DOHH2 (cell line): Measurements from ENCODE around the gene RRP1B.

ENCODE experiments used
- H3F3A ChIP-seq: fragments of 200-600 bp; sonication (generic), shearing (Covaris generic); 2 replicates; pipeline ENCODE4 v1.6.0; 2016; ENCODE audit warnings: antibody characterized with exemption, mild to moderate bottlenecking; ENCODE audit not compliant: control insufficient read depth, insufficient read depth
- H3K27ac ChIP-seq: fragments of 200-600 bp; sonication (generic); 2 replicates; pipeline ENCODE4 v1.5.1; 2014; ENCODE audit warnings: low read depth, mild to moderate bottlenecking, low read length, moderate library complexity
- H3K27me3 ChIP-seq: fragments of 200-600 bp; sonication (generic); 2 replicates; pipeline ENCODE4 v1.6.1; 2014; ENCODE audit warnings: mild to moderate bottlenecking, low read length, mixed read lengths; ENCODE audit not compliant: control insufficient read depth
- H3K36me3 ChIP-seq: fragments of 200-600 bp; sonication (generic); 2 replicates; pipeline ENCODE4 v1.6.1; 2014; ENCODE audit warnings: mild to moderate bottlenecking, low read length, moderate library complexity, mixed read lengths; ENCODE audit not compliant: control insufficient read depth
- H3K4me1 ChIP-seq: fragments of 200-600 bp; sonication (generic); 2 replicates; pipeline ENCODE4 v1.6.1; 2014; ENCODE audit warnings: mild to moderate bottlenecking, low read length, mixed read lengths; ENCODE audit not compliant: control insufficient read depth
- H3K4me2 ChIP-seq: fragments of 200-600 bp; sonication (generic); 2 replicates; pipeline ENCODE4 v1.6.0; 2014; ENCODE audit warnings: mild to moderate bottlenecking, low read length, moderate library complexity
- H3K4me3 ChIP-seq: fragments of 200-600 bp; sonication (generic); 2 replicates; pipeline ENCODE4 v1.5.1; 2014; ENCODE audit warnings: mild to moderate bottlenecking, low read length, mixed read lengths
- H3K79me2 ChIP-seq: fragments of 200-600 bp; sonication (generic); 2 replicates; pipeline ENCODE4 v1.6.1; 2014; ENCODE audit warnings: mild to moderate bottlenecking, low read length, mixed read lengths; ENCODE audit not compliant: control insufficient read depth
- H3K9me2 ChIP-seq: fragments of 200-600 bp; sonication (generic); replicated peaks from 2 replicates; pipeline ENCODE4 v1.6.1; 2014; ENCODE audit warnings: mild to moderate bottlenecking, low read length, mixed read lengths; ENCODE audit not compliant: control insufficient read depth
- H3K9me3 ChIP-seq: fragments of 200-600 bp; sonication (generic); 2 replicates; pipeline ENCODE4 v1.6.1; 2014; ENCODE audit warnings: antibody characterized with exemption, low read length, mixed read lengths; ENCODE audit not compliant: control insufficient read depth, insufficient read depth
- H4K20me1 ChIP-seq: fragments of 200-600 bp; sonication (generic); 2 replicates; pipeline ENCODE4 v1.6.0; 2014; ENCODE audit warnings: low read depth, mild to moderate bottlenecking, antibody characterized with exemption, low read length, moderate library complexity; ENCODE audit not compliant: control insufficient read depth, insufficient read depth
- EZH2phosphoT487 ChIP-seq: fragments of 200-600 bp; sonication (generic); IDR thresholded peaks from 2 replicates; pipeline ENCODE4 v1.6.1; 2017; ENCODE audit warnings: borderline replicate concordance, mild to moderate bottlenecking, antibody characterized with exemption, low read length, moderate library complexity, mixed read lengths
- TF ChIP-seq, protein P1 (sequence below): fragments of 200-600 bp; sonication (generic); IDR thresholded peaks from one replicate; pipeline ENCODE4 v1.5.1; 2014; ENCODE audit warnings: antibody characterized with exemption, mild to moderate bottlenecking, low read depth, low read length; ENCODE audit not compliant: poor library complexity, severe bottlenecking

The RRP1B gene

DNA sequence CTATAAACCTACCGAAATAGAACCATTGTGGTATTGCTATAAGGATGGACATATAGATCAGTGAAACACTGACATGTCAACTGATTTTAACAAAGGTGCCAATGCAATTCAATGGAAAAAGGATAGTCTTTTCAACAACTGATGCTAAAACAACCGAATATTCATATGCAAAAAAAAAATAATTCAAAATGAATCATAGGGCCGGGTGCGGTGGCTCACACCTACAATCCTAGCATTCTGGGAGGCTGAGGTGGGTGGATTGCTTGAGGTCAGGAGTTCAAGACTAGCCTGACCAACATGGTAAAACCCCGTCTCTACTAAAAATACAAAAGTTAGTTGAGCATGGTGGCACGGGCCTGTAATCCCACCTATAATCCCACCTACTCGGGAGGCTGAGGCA, 23.9 kb upstream of the RRP1B start:
- Histone ChIP-seq H3K4me1 (0 out of 2 replicates have a peak, but pooled peaks cover 3% of the 10 kb centered on the region), H3K27ac (no peak overlapping the region), H3K27me3 (no peaks in the 10 kb centered on the region), H3K79me2 (no peaks in the 10 kb centered on the region), H3K9me3 (no peaks in the 10 kb centered on the region), H3K36me3 (no peaks in the 10 kb centered on the region), H3K4me3 (no peak overlapping the region), H3K4me2 (no peak overlapping the region), H4K20me1 (no peaks in the 10 kb centered on the region), H3K9me2 (no peaks in the 10 kb centered on the region), H3F3A (no peaks in the 10 kb centered on the region)
- TF ChIP-seq, protein P1, sequence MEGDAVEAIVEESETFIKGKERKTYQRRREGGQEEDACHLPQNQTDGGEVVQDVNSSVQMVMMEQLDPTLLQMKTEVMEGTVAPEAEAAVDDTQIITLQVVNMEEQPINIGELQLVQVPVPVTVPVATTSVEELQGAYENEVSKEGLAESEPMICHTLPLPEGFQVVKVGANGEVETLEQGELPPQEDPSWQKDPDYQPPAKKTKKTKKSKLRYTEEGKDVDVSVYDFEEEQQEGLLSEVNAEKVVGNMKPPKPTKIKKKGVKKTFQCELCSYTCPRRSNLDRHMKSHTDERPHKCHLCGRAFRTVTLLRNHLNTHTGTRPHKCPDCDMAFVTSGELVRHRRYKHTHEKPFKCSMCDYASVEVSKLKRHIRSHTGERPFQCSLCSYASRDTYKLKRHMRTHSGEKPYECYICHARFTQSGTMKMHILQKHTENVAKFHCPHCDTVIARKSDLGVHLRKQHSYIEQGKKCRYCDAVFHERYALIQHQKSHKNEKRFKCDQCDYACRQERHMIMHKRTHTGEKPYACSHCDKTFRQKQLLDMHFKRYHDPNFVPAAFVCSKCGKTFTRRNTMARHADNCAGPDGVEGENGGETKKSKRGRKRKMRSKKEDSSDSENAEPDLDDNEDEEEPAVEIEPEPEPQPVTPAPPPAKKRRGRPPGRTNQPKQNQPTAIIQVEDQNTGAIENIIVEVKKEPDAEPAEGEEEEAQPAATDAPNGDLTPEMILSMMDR: no peak
- TF ChIP-seq EZH2phosphoT487: no peak

DNA sequence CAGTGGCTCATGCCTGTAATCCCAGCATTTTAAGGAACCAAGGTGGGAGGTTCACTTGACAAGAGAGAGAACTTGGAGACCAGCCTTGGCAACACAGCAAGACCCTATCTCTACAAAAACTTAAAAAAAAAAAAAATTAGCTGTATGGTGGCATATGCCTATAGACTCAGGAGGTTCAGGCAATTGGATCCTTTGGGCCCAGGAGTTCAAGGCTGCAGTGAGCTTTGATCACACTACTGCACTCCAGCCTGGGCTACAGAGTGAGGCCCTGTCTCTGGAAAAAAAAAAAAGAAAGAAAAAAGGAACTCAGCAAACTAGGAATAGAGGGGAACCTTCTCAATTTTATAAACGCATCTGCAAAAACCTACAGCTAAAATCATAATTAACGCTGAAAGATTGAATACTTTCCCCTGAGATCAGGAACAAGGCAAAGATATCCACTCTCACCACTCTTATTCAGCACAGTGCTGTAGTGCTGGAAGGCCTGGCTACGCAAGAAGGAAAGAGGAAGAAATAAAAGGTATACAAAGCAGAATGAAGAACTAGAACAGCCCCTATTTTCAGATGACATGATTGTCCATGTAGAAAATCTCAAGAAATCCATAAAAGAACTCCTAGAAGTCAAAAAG, 21.7 kb upstream of the RRP1B start:
- Histone ChIP-seq H3K27ac (no peak overlapping the region), H3K9me3 (no peaks in the 10 kb centered on the region), H3K4me2 (no peak overlapping the region), H4K20me1 (no peaks in the 10 kb centered on the region), H3K4me3 (no peak overlapping the region), H3K4me1 (0 out of 2 replicates have a peak, but pooled peaks cover 3% of the 10 kb centered on the region), H3K9me2 (no peaks in the 10 kb centered on the region), H3K36me3 (no peaks in the 10 kb centered on the region), H3K27me3 (no peaks in the 10 kb centered on the region), H3F3A (no peaks in the 10 kb centered on the region), H3K79me2 (no peaks in the 10 kb centered on the region)
- TF ChIP-seq, protein P1: no peak
- no peak for TF ChIP-seq EZH2phosphoT487

DNA sequence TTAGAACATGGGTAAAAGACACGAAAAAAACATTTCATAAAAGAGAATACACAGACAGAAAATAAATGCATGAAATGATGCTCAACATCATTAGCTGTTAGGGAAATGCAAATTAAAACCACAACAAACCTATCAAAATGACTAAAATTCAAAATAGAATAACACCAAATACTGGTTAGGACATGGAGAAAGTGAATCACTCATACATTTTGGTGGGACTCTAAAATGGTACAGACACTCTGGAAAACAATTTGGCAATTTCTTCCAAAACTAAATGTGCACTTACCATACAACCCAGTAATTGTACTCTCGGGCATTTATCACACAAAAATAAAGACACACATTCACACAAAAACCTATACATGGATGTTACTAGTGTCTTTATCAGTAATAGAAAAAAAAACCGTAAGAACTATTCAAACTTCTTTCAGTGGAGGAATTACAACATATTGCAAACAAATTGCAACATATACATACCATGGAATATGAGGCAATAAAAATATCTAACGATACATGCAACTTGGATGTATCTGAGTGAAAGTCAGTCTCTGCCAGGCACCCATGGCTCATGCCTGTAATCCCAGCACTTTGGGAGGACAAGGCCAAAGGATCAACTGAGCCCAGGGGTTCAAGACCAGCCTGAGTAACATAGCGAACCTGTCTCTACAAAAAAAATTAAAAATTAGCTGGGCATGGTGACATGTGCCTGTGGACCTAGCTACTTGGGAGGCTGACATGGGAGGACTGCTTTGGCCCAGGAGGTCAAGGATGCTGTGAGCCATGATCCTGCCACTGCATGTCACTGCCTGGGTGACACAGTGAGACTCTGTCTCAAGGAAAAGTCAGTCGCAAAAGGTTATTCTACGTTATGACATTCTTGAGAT, 19.6 kb upstream of the RRP1B start:
- Histone ChIP-seq H4K20me1 (no peaks in the 10 kb centered on the region), H3K4me3 (no peak overlapping the region), H3K4me1 (0 out of 2 replicates have a peak, but pooled peaks cover 3% of the 10 kb centered on the region), H3K9me3 (no peaks in the 10 kb centered on the region), H3K36me3 (no peaks in the 10 kb centered on the region), H3K27ac (no peak overlapping the region), H3K27me3 (no peaks in the 10 kb centered on the region), H3K79me2 (no peaks in the 10 kb centered on the region), H3F3A (no peaks in the 10 kb centered on the region), H3K9me2 (no peaks in the 10 kb centered on the region), H3K4me2 (no peak overlapping the region)
- no peak for TF ChIP-seq EZH2phosphoT487
- TF ChIP-seq, protein P1: no peak
